Kidney capillary endothelial cell (primary cell): ENCODE data around the gene GRB10.

Experiments used
- DNase-seq: peaks from one replicate; pipeline ENCODE4 v3.0.0-alpha.2; 2018; ENCODE audit warnings: low spot score

Gene GRB10

DNA sequence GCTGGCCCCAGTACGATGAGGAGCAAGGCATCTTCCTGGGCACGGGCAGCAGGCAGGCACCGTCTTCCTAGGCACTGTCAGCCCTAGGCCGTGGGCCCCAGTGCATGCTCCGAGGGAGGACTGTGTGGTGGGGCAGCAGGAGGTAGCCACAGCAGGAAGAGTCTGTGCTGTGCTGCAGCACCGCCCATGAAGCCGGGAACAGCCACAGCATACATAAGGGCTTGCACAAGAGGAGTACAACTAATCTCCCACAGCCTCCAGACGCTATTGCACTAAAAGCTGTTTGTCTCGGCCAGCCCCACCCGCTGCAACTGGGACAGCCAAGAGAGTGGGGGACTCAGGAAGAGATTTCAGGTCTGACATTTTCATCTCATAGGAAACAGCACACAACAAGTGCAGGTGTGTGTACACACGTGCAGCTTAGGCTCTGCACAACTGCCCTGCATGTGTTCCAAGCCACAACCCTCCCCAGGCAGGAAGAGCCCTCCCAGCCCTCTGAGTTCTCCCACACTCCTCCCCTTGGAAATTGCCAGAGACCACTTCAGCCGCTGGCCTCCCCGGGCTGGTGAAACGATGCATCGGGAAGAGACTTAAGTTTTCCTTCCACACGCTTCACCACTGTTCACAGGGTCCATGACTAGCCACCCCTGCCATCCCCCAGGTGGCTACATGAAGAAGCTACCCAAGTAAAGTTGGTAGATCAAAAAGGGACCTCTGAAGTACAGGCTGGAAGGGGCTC, 129.4 kb downstream of the GRB10 start:
- no peak for DNase-seq

DNA sequence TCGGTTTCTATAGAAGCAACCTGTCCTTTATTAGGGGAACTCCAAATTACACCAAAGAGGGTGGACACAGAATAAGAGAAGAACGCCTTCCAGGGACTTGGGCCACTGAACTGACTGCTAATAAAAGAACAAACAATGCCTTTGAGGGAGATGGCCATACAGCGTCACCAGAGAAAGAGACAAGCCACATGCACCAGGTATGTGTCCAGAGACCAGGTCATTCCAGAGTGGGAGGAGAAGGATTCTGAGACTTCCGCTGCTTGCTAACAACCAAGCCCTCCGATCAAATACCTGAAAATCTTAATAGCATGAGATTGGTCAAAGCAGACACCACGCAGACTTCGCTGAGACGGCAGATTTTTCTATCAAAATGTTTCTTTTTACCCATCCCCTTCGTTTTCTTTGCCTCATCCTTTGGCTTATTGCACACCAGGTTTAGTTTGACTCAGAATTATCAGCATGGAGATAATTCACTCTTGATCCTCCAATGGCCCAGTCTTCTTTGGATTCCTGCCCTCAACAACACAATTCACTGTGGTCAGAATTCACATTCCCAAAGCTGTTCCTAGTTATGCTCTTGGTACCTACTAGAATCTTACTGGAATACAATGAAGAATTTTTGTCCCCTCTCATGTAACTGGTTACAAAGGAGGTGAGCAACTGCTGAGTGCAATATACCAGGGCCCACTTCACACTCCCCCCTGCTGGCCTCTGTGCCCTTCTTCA, 130.1 kb downstream of the GRB10 start:
- DNase-seq, result no peak

DNA sequence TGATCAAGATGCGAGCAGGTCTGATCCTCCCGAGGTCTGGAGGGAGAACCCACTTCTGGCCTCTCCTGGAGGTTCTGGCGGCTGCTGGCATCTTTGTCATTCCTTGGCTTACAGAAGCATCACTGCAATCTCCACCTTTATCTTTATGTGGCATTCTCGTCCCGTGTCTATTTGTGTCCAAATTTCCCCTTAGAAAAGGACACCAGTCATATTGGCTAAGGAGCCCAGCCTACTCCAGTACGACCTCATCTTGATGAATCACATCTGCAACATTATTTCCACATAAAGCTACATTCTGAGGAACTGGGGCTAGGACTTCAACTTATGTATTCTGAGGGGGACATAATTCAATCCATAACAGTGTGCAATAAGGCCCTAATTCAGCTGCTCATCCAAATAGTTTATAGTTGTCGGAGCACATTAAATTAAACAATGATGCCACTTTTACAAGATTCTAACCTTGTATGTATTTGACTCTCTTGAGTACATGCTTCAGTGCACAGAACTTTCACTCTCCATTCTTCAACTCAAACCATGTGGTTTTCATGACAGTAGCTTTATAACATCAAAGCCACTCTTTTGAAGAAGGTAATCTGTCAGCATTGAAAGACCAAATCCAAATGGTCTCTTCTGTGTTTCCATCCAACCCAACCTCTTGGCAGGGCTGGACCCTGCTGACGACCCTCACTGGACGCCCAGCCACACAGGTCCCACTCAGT, 131.3 kb downstream of the GRB10 start:
- no peak for DNase-seq

DNA sequence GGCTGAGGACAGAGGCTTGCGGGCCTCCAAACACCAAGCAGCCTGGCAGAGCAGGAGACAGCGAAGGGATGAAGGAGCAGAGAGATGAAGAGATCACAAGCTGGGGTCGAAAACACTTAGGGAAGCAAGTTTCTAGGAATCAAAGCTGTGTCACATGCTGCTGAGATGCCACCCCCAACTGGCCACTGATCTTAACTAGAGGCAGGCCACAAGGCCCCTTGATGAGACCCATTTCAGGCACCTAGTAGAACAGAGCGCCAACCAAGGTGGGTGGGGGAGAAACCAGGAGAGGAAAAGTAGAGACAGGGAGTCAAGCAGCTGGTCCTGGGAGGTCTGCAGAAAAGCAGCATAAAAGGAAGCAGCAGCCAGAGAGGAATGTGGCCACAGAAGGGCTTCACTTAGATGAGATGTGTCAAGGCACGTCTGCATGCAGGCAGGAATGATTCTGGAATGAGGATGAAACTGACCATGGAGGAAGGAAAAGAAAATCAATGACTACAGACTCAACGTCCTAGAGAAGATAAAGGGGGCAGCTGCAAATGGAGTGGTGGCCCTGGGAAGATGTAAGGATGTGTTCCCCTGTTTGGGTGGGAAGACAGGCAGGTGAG, 132.5 kb downstream of the GRB10 start:
- DNase-seq, result no peak

DNA sequence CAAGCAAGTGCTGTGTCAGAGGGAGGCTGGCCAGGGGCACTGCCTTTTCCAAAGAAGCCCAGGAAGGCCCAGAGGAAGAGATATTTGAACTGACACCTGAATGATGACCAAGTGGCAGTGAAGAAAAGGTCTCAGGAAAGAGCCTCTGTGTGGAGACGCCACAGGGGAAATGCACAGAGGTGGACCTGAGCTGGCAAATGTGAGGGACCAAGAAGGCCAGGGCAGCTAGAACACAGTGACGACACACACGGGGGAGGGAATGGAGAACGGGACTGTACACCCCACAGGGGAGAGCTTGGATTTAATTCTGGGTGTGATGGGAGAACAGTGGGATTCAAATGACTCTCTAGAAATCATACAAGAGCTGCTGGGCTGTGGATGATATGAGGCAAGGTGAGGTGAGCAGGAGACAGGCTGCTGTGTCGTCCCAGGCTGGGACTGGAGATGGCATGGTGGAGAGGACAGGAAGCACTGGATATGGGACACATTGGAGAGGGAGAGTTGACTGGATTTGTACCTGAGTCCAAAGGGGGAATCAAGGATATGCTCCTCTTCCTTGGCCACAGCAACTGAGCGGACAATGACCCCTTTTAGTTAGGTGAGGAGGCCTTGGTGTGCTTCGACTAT, 133.3 kb downstream of the GRB10 start:
- no peak for DNase-seq

DNA sequence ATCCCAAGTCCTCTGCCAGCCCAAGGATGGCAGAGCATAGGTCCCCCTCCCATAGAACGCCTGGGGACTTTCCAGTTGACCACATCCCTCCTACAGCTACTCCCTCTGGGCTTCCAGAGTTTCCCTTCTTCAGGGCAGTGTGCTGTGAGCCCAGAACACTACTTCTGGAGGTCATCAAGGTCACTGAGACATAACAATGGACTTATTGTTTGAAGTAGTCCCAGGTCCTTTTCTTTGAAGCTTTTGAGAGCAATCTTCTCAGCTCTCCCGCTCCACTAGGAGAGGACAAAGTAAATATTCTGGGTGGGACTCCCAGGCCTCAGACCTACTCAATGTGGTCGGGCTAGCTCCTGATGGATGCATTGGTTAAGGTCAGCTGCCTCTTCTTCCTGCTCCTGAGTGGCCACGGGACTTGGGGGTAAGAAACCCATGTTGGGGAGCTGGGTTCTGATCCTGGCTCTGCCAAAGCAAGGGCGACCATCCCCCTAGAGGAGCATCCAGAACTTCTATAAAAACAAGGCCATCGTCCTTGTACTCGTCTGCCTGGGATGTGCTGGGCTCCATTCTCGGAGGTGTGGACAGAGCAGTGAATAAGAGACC, 134.0 kb downstream of the GRB10 start:
- DNase-seq, result no peak

DNA sequence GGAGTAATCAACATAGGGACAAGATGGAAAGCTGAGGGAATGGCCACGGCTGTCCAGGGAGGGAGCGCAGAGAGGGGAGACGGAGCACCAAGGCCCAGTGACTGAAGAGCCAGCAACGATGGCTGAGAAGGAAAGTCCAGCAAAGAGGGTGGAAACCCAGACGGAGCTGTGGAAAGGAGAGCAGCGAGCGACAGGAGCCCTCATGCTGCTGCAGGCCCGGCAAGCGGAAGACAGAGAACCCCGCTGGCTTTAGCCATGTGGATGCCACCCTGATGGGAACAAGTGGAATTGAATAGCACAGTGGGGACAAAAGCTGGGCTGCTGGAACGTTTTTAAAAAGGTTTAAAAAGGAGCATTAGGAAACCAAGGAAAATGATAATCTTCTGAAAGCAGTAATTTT, 134.6 kb downstream of the GRB10 start:
- DNase-seq, result no peak

DNA sequence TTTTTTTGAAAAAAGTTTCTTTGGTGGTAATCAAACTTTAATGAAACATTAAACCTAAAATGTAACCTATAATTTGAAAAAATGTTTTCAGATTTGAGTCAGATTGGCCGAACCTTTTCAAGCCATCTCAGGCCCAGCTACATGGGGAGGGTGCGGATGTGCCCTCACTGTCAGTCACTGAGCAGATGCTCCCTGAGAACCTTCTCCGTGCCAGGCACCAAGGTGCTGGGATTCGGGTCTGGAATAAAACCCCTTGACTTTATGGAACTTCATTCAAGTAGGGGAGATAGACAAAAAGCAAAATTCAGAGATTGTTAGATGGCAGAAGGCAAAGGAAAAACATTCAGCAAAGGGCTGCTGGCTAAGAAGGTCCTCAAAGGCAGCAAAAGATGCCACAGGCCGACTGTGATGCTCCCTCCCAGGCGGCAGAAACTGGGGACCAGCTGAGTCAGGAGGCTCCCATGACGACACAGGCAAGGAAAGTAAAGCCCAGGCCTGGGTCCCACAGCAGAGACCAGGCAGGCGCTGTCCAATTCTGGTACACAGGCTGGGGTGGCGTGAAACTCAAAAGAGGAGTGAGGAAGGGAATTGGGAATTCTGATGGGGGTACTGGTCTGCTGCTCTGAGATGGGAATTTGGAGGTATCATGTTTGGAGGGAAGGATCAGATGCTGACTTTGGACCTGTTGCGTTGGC, 135.3 kb downstream of the GRB10 start:
- DNase-seq, result no peak

DNA sequence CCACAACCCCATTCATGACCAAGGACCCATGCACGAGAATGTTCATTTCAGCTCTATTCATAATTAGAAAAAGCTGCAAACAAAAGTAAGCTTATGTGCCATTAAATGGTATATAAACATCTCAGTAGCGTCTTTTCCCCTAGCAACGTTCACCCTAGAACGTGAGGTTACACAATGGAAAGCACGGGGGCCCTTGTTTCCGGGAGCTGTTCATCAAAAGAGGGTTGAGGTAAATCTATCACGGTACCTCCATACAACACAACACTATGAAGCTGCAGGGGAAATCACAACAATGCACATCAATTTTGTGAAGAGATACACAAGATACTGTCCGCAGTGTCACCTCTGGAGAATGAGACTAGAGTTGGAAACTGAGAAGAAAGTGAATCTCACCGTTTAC, 136.6 kb downstream of the GRB10 start:
- no peak for DNase-seq

DNA sequence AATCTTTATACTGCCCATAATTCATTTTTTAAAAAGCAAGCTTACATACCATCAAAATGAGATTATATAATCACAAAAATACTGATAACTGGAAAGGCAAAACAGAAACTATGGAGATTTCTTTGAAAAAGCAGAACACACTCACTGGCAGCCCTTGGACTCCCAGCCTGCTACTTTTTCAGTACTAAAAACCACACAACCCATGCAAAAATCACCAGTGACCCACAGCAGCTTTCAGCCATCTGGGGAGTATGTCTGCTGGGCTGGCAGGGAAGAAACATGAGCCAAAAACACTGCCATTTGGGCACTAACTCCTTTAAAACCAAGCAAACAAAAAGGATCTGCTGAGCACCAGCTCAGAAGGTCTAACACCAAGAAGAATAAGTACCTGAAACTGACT, 137.5 kb downstream of the GRB10 start:
- DNase-seq, result no peak

DNA sequence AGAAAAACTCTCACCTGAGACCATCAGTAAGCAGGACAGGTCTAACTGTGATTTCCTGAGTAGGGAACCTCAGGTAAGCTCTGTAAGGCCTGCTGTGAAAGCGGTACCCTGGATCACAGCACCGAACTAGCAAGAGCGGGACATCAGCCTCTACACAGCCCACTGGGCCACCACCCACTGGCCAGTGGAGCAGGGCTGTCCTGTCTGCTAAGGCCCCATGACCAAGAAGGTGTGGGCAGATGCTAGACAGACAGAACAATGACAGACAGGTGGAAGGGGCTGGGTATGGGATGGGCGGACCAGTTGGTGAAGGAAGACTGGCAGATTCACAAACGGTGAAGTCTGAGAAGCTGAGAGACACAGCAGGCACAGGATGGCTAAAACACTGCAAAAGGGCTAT, 138.1 kb downstream of the GRB10 start:
- DNase-seq, result no peak

DNA sequence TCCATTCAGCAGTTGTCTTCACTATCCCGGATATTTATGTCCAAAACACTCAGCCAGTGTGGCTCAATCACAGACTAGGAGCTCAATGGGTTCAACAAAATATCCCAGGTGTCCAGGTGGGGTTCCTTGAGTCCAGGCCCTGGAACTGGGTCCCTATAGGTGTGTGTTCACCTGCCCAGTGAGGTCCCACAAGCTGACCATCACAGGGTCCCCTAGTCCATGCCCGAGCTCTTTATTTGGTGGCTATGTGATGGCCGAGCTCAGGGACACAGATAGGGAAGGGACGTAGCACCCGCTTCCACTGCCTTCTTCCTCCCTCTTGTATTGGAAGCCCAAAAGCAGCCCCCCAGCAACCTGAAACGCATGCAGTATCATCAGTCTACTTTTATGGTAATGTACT, 138.6 kb downstream of the GRB10 start:
- no peak for DNase-seq

DNA sequence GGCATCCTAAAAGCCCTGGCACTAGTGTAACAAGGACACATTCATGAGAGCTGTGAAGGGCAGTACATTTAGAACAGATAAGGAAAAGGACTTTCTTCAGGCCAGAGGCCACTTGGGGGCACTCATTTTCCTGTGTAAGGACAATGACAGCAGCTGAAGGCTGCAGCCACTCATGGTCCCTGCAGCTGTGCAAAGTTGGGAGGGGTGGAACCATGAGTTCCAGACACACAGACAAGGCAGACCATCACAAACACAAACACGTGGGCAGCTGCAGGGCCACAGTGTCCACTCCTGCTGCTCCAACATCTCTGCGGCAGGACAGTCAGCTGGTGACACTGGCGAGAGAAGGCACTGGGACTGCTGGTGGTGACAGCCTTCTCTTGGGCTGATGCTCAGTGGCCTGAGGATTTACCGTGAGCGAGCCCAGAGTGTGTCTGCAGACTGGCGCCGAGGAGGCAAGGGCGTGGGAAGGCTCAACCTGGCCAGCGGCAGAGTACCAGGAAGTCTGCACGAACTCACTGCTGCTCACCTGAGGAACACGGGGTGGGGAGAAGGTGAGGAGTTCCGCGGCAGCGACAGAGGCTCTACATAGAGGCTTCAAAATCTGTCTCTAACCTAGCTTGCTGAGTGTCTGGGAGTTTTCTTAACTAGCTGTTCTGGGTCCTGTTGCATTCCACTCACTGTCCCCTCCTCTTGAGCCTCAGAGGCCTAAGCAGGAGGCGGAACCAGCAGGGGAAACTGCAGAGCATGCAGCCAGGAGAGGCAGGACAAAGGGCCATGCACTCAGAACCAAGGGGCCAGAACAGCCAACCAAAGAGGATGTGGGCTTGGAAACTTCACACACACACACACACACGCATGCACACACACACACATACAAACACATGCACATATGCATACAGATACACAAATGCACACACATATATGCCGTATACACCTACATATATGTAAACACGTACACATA, 141.0 kb downstream of the GRB10 start:
- DNase-seq, result no peak

DNA sequence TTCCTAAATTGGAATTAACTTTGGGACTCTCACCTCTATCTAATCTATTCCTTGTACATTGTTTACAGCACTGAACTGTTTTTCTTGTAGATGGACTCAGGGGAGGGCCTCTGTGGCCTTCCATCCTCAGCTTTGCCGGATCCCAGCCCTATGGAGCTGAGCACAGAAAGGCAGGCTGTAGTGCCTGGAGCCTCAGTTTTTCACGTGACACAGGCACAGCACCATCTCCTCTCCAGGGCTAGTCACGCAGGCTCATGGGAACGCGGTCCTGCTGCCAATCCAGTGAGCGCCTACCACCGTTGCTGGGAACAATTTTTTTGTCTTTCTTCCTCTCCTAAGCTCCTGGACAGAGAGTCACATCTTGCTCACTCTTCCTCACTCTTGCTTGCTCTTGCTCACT, 141.9 kb downstream of the GRB10 start:
- DNase-seq, result no peak

DNA sequence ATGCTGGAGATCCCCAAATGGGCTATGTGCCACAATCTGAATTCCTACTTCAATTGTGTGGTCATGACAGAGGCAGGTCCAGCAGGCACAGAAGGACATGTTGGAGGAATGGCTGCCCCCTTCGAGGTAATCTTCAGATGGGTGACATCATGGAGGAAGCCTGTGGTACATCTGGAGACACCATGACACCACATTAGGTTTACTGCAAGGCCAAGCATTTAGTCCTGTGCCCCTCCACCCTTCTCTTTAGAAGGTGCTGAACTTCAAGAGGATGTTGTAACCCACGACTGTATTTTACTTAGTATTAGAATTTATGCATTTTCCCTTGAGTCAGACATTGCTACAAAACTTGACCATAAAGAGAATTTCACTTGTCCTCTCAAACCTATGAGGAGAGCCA, 142.4 kb downstream of the GRB10 start:
- no peak for DNase-seq

DNA sequence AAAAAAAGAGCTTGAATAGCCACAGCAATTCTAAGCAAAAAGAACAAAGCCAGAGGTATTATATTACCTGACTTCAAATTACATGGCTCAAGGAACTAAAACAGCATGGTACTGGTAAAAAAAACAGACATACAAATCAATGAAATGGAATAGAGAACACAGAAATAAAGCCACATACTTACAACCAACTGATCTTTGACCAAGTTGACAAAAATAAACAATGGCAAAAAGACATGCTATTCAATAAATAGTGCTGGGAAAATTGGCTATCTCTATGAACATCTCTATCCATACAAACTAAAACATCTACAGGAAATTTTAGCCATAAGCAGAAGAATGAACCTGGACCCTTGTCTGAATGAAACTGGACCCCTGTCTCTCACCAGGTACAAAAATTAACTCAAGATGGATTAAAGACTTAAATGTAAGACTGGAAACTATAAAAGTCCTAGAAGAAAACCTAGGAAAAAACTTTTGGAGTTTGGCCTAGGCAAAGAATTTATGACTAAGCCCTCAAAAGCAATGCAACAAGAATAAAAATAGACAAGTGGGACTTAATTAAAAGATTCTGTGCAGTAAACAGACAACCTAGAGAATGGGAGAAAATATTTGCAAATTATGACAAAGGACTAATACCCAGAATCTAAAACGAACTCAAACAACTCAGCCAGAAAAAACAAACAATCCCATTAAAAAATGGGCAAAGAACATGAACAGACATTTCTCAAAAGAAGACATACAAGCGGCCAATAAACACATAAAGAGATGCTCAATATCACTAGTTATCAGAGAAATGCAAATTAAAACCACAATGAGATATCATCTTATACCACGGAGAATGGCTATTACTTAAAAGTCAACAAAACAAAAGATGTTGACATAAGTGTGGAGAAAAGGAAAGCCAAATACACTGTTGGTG, 144.7 kb downstream of the GRB10 start:
- DNase-seq, result no peak

DNA sequence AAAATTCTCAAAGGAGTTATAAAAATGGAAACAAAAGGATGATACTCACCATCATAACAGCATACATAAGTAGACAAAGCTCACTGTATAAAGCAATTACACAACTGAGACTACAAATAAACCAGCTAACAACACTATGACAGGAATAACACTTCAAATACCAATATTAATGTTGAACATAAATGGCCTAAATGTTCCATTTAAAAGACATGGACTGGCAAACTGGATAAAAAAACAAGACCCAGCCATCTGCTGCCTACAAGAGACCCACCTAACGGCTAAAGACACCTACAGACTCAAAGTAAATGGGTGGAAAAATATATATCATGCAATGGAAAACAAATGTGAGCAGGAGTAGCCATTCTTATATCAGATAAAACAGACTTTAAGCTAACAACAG, 148.3 kb downstream of the GRB10 start:
- no peak for DNase-seq

DNA sequence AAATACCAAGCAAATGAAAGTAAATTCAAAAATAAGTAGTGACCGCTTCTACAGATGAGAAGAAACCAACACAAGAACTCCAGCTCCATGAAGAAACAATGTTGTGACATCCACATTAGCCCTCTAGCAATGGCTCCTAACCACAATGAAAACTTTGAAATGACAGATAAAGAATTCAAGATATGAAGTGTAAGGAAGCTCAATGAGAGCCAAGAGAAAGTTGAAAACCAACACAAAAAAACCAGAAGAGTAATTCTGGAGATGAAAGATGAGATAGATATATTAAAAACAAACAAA, 149.3 kb downstream of the GRB10 start:
- DNase-seq, result no peak
